Gastrocnemius medialis (tissue), 4 donors: ENCODE results near the gene THAP7.
"Not testable (repeated sequence)": the region's sequence is repeated elsewhere in the genome, so short reads cannot be mapped to it uniquely, and the experiment has no call there.

Experiments used
- POLR2A ChIP-seq, 2 donors: fragments of 450-650 bp; IDR thresholded peaks; one replicate each; pipeline ENCODE4 v1.6.1; 2017; ENCODE audit warnings: antibody characterized with exemption in 2 of 2, mild to moderate bottlenecking in 2 of 2, moderate library complexity in 2 of 2
- TF ChIP-seq, protein P1 (sequence below), 5 experiments: fragments of 450-650 bp in 3 of 5; fragments of 200-600 bp in 2 of 5; sonication (generic) in 2 of 5; IDR thresholded peaks in 4 of 5; conservative IDR thresholded peaks in 1 of 5; 1 replicate in 4 of 5; 2 replicates in 1 of 5; pipeline ENCODE4 v1.5.1; 2016 to 2019; ENCODE audit warnings: antibody characterized with exemption in 5 of 5, mild to moderate bottlenecking in 3 of 5, moderate library complexity in 3 of 5

- TF ChIP-seq, protein P1, sequence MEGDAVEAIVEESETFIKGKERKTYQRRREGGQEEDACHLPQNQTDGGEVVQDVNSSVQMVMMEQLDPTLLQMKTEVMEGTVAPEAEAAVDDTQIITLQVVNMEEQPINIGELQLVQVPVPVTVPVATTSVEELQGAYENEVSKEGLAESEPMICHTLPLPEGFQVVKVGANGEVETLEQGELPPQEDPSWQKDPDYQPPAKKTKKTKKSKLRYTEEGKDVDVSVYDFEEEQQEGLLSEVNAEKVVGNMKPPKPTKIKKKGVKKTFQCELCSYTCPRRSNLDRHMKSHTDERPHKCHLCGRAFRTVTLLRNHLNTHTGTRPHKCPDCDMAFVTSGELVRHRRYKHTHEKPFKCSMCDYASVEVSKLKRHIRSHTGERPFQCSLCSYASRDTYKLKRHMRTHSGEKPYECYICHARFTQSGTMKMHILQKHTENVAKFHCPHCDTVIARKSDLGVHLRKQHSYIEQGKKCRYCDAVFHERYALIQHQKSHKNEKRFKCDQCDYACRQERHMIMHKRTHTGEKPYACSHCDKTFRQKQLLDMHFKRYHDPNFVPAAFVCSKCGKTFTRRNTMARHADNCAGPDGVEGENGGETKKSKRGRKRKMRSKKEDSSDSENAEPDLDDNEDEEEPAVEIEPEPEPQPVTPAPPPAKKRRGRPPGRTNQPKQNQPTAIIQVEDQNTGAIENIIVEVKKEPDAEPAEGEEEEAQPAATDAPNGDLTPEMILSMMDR (IDR thresholded peaks at IDR 0.05 in 4 of 5, conservative IDR thresholded peaks at IDR 0.05 in 1 of 5): not testable (repeated sequence)
- TF ChIP-seq POLR2A (IDR thresholded peaks at IDR 0.05): not testable (repeated sequence)
These were observed 29.8 kb downstream of the THAP7 start for GRCh38 chr22:20972014-20972694.
